Endothelial cell (in vitro differentiated cells): ENCODE data around the gene RASSF10. TPM values are rescaled to one million over a fixed set of nuclear protein-coding genes. Genes with fewer than 3 reads are reported as not detected.

Experiments
- DNase-seq: peaks from one replicate; pipeline ENCODE4 v3.0.0; 2021; ENCODE audit warnings: low spot score
- H3K27ac Mint-ChIP-seq: one replicate; pipeline ENCODE4 v1.8.0; 2021; ENCODE audit warnings: mixed read lengths, inconsistent platforms; ENCODE audit not compliant: unreplicated experiment
- H3K27me3 Mint-ChIP-seq: one replicate; pipeline ENCODE4 v1.8.0; 2021; ENCODE audit warnings: mild to moderate bottlenecking, moderate library complexity, mixed read lengths, inconsistent platforms; ENCODE audit not compliant: unreplicated experiment
- H3K36me3 Mint-ChIP-seq: one replicate; pipeline ENCODE4 v1.8.0; 2021; ENCODE audit warnings: mild to moderate bottlenecking, low read depth, mixed read lengths, inconsistent platforms; ENCODE audit not compliant: unreplicated experiment
- H3K4me1 Mint-ChIP-seq: one replicate; pipeline ENCODE4 v1.8.0; 2021; ENCODE audit warnings: mild to moderate bottlenecking, mixed read lengths, inconsistent platforms; ENCODE audit not compliant: unreplicated experiment
- H3K4me3 Mint-ChIP-seq: one replicate; pipeline ENCODE4 v1.8.0; 2021; ENCODE audit warnings: mild to moderate bottlenecking, mixed read lengths, inconsistent platforms; ENCODE audit not compliant: unreplicated experiment
- H3K9me3 Mint-ChIP-seq: one replicate; pipeline ENCODE4 v1.8.0; 2021; ENCODE audit warnings: mixed read lengths, inconsistent platforms; ENCODE audit not compliant: unreplicated experiment
- total RNA-seq: library from RNA; stranded (reverse); fragmentation: NEBNext Ultra II Directional; extraction: Animal tissue kit (Norgen Biotek cat#: 25700); gene quantifications from one replicate; pipeline ENCODE4 v1.2.1, GENCODE V29; 2021; ENCODE audit not compliant: unreplicated experiment
- TF ChIP-seq, protein P1 (sequence below): fragments of 200-600 bp; sonication (generic); IDR thresholded peaks from one replicate; pipeline ENCODE4 v1.5.0; 2021; ENCODE audit warnings: antibody characterized with exemption; ENCODE audit not compliant: unreplicated experiment

The RASSF10 gene
- total RNA-seq, 1 donor from 2014 or later: 17.5 TPM

DNA sequence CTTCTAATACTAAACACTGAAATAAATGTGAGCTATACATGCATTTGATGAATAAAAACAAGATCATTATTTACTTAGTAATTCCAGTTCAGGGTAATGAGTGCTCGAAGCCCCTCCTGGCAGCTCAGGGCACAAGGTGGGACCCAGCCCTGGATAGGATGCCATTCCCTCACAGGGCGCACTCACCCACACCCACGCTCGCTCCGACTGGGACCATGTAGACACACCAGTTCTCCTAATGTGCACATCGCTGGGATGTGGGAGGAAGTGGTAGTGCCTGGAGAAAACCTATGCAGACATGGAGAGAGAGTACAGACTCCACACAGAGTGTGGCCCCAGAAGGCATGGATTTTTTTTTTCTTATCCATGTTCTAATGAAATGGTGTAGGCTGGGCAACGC is 44.5 kb upstream of the RASSF10 start:
- no peaks in the 10 kb centered on the region for H3K9me3 Mint-ChIP-seq
- H3K27ac Mint-ChIP-seq: no peak overlapping the region
- H3K36me3 Mint-ChIP-seq: no peaks in the 10 kb centered on the region
- no peak for DNase-seq
- no peak overlapping the region for H3K4me3 Mint-ChIP-seq
- no peaks in the 10 kb centered on the region for H3K4me1 Mint-ChIP-seq
- TF ChIP-seq, protein P1, sequence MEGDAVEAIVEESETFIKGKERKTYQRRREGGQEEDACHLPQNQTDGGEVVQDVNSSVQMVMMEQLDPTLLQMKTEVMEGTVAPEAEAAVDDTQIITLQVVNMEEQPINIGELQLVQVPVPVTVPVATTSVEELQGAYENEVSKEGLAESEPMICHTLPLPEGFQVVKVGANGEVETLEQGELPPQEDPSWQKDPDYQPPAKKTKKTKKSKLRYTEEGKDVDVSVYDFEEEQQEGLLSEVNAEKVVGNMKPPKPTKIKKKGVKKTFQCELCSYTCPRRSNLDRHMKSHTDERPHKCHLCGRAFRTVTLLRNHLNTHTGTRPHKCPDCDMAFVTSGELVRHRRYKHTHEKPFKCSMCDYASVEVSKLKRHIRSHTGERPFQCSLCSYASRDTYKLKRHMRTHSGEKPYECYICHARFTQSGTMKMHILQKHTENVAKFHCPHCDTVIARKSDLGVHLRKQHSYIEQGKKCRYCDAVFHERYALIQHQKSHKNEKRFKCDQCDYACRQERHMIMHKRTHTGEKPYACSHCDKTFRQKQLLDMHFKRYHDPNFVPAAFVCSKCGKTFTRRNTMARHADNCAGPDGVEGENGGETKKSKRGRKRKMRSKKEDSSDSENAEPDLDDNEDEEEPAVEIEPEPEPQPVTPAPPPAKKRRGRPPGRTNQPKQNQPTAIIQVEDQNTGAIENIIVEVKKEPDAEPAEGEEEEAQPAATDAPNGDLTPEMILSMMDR: no peak
- H3K27me3 Mint-ChIP-seq: no peaks in the 10 kb centered on the region

GRCh38 chr11:12966002-12966401 is 43.1 kb upstream of the RASSF10 start:
- no peak for DNase-seq
- Mint-ChIP-seq H3K27me3 (no peaks in the 10 kb centered on the region), H3K4me1 (no peaks in the 10 kb centered on the region), H3K36me3 (no peaks in the 10 kb centered on the region), H3K9me3 (no peaks in the 10 kb centered on the region), H3K27ac (no peak overlapping the region), H3K4me3 (no peak overlapping the region)
- TF ChIP-seq, protein P1: no peak

GRCh38 chr11:12968101-12968500 is 41.0 kb upstream of the RASSF10 start:
- no peaks in the 10 kb centered on the region for H3K4me1 Mint-ChIP-seq
- TF ChIP-seq, protein P1: no peak
- no peaks in the 10 kb centered on the region for H3K9me3 Mint-ChIP-seq
- H3K27ac Mint-ChIP-seq: no peak overlapping the region
- no peaks in the 10 kb centered on the region for H3K36me3 Mint-ChIP-seq
- no peak for DNase-seq
- no peak overlapping the region for H3K4me3 Mint-ChIP-seq
- H3K27me3 Mint-ChIP-seq: no peaks in the 10 kb centered on the region

GRCh38 chr11:12968826-12969225 is 40.3 kb upstream of the RASSF10 start:
- H3K4me3 Mint-ChIP-seq: no peak overlapping the region
- no peaks in the 10 kb centered on the region for H3K27me3 Mint-ChIP-seq
- H3K9me3 Mint-ChIP-seq: no peaks in the 10 kb centered on the region
- H3K4me1 Mint-ChIP-seq: no peaks in the 10 kb centered on the region
- TF ChIP-seq, protein P1: no peak
- no peak overlapping the region for H3K27ac Mint-ChIP-seq
- no peak for DNase-seq
- no peaks in the 10 kb centered on the region for H3K36me3 Mint-ChIP-seq

DNA sequence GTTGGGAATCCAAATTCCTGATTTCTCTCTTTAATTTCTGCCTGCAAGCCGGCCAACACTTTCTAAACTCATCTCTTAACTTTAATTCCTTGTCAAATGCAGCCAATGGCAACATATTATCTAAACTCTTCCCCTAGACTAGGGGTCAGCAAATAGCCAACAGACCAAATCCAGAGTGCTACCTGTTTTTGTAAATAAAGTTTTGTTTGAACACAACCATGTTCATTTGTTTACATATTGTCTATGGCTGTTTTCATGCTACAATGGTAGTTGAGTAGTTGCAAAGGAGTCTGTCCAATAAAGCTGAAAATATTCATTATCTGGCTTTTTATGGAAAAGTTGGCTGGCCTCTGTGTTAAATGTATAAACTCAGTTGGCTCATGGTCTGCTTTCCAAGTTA is 37.2 kb upstream of the RASSF10 start:
- no peak overlapping the region for H3K4me3 Mint-ChIP-seq
- no peaks in the 10 kb centered on the region for H3K4me1 Mint-ChIP-seq
- TF ChIP-seq, protein P1: no peak
- no peaks in the 10 kb centered on the region for H3K36me3 Mint-ChIP-seq
- no peaks in the 10 kb centered on the region for H3K9me3 Mint-ChIP-seq
- no peak for DNase-seq
- H3K27me3 Mint-ChIP-seq: no peaks in the 10 kb centered on the region
- H3K27ac Mint-ChIP-seq: no peak overlapping the region
